ENCODE measurements around the gene IQGAP2.

DNA sequence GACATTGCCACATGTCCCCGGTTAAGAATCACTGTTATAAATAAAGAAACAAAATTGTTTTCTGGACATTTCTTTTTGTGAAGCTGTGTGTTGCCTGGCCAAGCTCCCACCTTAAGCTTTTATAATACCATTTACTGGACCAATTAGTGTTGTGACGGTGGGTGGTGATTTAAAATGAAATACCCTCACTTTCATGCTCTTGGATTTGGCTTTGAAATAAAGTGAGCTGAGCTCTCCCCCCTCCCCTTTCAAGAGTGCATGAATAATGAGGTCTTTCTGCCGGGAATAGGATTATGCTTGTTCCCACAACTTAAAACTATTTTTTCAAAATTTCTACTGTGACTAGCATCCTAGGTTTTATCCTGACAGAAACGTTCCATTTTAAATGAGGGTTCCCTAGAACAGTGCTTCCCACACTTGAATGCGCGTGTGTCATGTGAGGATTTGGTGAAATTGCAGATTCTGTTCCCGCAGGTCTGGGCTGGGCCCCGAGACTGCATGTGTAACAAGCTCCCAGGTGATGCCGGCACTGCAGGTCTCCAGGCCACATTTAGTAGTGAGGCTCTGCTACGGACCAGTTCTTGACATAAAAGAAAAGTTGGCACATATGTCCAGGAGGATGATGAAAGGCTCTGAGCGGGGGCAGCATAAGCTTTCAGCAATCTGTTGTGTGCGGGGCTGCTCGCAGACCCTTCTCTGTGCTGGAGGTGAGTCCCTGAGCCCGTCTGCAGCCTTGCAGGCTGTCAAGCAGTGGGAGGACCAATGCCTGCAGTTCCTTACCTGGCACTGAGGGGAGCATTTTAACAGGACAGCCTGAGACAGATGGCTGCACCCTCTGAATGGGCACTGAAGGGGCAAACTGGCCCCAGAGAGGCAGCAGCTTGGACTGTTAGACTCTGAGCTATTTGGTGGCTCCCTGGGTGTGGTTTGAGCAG lies 24.4 kb downstream of the IQGAP2 start:
- TF ChIP-seq POLR2AphosphoS5 (IDR thresholded peaks at IDR 0.05; ENCODE audit: borderline replicate concordance, low read depth, low read length): no peak
- no peak for TF ChIP-seq EZH2 (IDR thresholded peaks at IDR 0.05)
- TF ChIP-seq FOXP2 (optimal IDR thresholded peaks at IDR 0.05; ENCODE audit: control extremely low read depth, extremely low read length, insufficient read depth): no peak
